ENCODE measurements around the gene ULK4. TPM values are rescaled to one million over a fixed set of nuclear protein-coding genes. Genes with fewer than 3 reads are reported as not detected.
A peak's percentile ranks its signal among the peaks of the same experiment; 100 is the strongest.

ULK4 gene
- total RNA-seq, 1 donor from 2014 or later = 3.7 TPM

DNA sequence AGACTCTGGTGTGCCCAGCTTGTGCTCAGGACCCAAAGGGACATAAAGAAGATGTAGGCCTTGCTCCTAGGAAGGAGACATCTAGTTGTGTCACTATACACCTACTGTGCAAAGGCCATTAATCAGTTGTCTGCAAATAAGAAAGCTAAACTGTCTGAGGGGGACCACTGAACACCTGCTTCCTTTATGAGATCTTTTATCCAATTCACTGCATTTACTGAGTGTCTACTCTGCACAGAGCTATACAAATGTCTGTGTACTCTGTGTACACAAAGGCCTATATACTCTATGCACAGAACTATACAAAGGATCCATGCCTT is 637.8 kb downstream of the ULK4 start:
- intact Hi-C loops (cut with DNase I) = no loop called here
- ATAC-seq (ENCODE audit: poor library complexity) (no peak), DNase-seq (no peak)

DNA sequence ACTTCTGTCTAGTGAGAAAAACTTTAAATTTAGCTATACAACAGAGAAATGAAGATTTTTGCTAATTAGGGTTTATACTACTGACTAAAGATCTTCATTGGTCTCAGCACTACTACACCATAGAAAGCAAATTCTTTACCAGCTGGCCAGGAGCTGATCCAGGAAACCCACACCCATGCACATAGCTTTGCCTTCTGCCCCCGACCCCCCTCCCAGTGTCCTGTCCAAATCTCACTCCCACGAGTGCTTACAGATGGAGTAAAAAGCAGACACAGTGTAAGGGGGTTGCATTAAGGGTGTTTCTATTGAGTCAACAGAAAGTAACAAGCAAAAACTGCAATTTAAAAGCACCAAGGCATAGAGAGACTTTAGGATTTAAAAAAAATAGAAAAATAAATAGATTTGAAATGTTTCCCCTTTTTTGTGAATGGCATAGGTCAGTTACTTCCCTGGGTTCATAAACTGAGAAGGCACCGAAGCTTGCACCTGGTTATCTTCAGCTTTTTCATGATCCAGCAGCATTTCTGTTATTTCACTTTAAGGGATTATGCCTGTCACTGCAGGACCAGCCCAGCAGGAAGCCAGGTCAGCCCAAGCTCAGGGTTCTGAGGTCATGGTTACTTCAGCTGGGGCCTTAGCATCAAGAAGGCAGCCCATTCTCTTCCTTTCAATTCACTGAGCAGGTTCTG is 638.3 kb downstream of the ULK4 start:
- ATAC-seq (ENCODE audit: poor library complexity) = no peak

DNA sequence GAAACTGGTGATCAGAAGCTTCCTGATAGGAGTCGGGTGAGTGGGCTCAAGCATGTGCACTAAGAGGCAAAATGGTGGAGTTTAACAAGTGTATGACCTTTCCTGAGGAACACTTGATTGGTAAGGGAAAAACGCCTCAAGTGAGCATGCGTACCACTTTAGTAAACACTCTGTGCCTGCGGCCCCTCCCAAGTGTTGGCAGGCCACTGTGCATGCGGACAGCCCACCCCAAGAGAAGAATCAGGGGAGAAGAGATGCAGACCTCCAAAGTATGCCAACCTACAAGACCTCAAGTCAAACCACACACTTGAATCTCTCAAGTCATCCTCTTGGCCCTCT is 640.3 kb downstream of the ULK4 start:
- intact Hi-C loops (cut with DNase I) = no loop called here

More for the DNA sequence above, 638.3 kb downstream of the ULK4 start:
- no peak for DNase-seq
- intact Hi-C loops (cut with DNase I) = no loop called here

DNA sequence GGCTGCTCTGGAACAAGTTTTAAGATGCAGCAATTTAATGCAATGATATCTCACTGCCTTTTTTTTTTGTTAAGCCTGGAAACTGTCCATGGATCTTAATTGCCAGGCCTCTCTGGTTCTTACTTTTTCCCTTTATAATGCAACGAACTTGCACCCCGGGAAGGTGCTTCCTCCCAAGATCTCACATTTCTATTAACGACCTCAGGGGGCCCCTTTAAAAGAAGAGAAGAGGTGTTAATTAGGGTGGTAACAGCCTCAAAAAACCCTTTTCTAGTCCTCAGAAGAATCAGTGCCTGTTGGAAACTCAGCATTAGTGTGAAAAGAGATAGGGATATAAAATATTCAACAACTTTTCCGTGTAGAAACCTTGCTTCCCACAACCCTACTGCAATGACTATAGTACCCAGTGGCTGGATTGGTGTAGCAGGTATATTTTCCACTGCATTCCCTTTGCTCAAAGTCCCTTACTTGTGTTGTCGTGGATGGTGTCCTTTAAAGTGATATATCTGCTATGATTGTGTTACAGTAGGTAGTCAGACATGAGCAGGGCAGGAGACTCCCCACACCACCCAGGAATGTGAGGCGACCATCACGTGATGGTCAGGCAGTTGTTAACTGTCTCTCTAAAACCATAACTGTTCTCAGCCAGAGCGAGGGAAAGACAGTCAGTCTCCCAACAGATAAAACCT is 640.8 kb downstream of the ULK4 start:
- ATAC-seq (ENCODE audit: poor library complexity) = no peak
- no peak for DNase-seq
- intact Hi-C loops (cut with DNase I) = no loop called here

More for the DNA sequence above, 640.3 kb downstream of the ULK4 start:
- DNase-seq (no peak), ATAC-seq (ENCODE audit: poor library complexity) (no peak)

DNA sequence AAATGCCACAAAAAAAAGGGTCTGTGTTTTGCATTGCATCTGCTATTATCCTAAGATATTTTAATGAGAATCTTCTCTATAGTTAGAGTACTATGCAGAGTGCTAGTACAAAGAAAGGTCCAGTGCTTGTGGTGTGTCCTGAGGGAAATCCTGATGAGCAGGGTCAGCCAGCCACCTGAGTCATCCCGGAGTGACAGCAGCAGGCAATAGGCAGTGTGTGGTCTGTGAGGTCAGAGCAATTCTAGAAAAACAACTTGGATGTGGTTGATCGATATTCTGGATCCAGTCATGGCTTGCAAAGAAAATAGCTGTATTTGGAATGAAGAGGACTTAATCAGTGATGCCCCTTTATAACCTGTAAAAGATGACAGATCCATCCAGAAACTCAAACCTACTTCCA is 643.4 kb downstream of the ULK4 start:
- intact Hi-C loops (cut with DNase I) = no loop called here

DNA sequence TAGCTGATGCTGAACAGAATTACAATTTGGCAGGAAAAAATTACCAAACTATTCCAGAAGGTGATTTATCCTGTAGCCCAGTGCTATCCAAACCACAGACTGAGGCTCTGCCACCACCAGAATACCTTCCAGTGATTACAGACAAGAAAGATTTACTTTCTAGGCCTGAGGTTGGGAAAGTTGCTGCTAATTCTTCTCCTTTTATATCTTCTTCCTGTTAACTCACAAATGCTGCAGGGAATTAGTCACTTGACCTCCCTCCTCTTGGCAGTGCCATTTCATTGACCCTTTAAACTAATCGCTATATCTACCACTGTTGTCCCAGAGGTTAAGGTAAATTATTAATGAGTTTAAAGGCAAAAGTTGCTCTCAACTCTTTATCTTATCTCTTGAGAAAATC is 644.2 kb downstream of the ULK4 start:
- DNase-seq = no peak
- no peak for ATAC-seq (ENCODE audit: poor library complexity)
- intact Hi-C loops (cut with DNase I) = no loop called here

More for the DNA sequence above, 643.4 kb downstream of the ULK4 start:
- no peak for ATAC-seq (ENCODE audit: poor library complexity)
- DNase-seq = no peak

DNA sequence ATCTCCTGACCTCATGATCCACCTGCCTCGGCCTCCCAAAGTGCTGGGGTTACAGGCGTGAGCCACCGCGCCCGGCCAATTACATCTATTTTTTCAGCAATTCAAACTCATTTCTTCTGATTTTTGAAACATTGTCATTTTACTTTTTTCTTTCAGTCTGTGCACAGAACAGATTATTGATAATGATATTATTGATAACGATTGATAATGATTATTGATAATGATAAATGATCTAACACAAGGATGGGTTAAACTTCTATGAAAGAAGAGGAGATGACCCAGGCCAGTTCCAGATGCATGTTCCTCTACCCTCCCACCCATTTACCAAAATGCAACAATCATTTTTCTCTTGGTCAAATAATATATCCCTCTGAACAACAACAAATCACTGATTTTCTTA is 644.6 kb downstream of the ULK4 start:
- ATAC-seq (ENCODE audit: poor library complexity) = no peak
- intact Hi-C loops (cut with DNase I) = no loop called here

DNA sequence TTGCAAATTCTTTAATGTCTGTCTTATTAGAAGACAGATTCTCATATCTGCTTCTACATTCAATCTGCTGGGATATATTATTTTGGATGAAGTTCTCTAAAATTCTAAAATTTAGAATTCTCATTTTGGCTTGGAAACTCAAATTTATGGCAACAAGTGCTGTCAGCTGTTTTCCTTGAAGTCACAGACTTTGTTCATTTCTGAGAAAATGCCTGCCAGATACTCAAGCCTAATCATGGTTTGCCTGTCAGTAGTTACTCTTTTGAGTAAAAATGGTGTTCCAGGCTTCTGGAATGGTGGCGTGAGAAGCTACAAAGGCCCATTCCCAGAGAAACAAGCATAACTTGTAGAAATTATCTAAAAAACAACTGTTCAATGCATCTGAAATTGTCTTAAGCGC is 646.8 kb downstream of the ULK4 start:
- intact Hi-C loops (cut with DNase I) = no loop called here
- DNase-seq (no peak), ATAC-seq (ENCODE audit: poor library complexity) (no peak)

More for the DNA sequence above, 644.6 kb downstream of the ULK4 start:
- DNase-seq = no peak

DNA sequence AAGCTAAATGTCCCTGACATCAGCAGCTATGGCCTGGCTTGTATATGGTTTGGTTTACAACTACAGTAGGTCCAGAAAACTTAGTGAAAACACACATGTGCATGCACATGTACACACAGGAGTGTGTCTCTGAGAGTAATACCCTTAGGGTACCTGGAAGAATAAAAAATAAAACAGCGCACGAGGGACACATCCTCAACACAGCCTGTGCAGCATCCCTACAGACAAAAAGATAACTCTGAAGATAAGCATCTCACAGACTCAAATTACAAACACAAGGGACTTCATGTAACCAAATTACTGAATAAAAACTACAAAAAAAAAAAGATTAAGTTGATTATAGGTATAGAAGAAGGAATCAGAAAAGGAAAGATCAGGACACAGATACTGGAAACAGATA is 653.8 kb downstream of the ULK4 start:
- ATAC-seq (ENCODE audit: poor library complexity) = no peak
- intact Hi-C loops (cut with DNase I) = no loop called here

DNA sequence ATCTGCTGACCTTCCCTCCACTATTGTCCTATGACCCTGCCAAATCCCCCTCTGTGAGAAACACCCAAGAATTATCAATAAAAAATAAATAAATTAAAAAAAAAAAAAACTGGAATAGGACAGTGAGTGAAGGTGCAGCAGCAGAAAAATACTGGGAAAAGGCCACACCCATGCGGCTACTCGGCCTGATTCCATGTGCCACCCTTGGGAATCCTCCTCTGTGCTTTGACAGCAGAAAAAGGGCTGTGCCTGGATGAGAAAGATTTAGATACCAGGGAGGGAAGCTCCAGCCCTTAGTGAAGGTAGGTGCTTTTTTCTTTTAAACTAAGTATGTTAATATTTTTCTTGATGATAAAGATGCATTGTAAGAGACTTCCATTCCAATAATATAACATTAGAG is 654.8 kb downstream of the ULK4 start:
- DNase-seq = peak; percentile 52

More for the DNA sequence above, 653.8 kb downstream of the ULK4 start:
- DNase-seq = no peak

DNA sequence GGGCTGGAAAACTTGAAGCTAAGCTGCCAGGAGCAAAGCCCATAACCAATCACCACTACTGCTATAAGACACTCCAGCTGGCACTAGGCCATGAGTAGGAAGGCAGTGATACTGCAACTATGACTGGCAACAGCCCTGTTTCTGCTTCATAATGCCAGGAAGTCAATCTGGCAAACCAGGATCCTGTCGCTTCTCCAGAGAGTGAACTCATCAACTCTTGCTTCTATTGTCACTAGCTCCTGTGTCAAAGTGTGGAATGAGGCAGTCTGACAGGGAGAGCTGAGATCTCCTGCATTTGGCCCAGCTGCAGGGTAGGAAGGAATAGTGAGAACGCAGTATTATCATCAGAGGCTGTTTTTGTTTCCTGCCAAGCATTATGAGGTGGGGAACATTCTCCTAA is 657.3 kb downstream of the ULK4 start:
- intact Hi-C loops (cut with DNase I) = no loop called here
- ATAC-seq (ENCODE audit: poor library complexity) = peak; percentile 84
- DNase-seq = no peak

More for the DNA sequence above, 654.8 kb downstream of the ULK4 start:
- intact Hi-C loops (cut with DNase I) = no loop called here
- no peak for ATAC-seq (ENCODE audit: poor library complexity)

DNA sequence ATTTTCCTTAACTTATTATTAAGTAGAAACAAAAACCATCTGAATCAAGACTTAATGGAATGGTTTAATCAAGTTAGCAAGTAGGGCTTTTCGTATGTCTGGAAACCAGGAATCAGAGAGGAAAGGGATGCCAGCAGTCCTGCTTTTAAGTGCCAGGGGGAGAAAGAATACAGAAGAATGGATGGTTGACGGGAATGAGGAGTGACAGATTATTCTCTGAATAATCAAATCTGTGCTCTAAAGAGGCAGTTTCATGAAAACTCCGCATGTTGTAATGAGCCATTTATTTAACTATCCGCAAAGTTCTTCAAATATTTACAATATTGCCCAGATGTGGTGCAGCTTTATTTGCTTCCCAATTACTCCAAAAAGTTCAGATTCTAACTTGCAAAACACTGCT is 659.6 kb downstream of the ULK4 start:
- DNase-seq (no peak), ATAC-seq (ENCODE audit: poor library complexity) (no peak)
- intact Hi-C loops (cut with DNase I) = no loop called here

DNA sequence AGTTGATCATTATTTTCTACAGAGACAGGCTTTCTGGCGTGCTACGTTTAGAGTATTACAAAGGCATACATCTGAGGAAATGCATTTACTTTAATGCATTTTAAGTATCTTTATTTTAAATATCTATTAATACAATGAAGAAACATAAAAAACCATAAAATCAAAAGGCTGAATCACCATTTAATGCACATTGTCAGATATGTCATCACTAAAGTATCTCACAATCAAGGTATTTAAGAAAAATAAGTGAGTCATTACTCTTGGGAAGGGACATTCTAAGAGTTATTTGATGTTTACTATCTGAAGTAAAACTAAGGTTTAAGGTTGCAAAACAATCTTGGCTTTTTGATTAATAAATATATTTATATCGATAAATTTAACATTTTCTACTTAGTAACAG is 660.4 kb downstream of the ULK4 start:
- ATAC-seq (ENCODE audit: poor library complexity) (no peak), DNase-seq (no peak)
- intact Hi-C loops (cut with DNase I) = no loop called here

DNA sequence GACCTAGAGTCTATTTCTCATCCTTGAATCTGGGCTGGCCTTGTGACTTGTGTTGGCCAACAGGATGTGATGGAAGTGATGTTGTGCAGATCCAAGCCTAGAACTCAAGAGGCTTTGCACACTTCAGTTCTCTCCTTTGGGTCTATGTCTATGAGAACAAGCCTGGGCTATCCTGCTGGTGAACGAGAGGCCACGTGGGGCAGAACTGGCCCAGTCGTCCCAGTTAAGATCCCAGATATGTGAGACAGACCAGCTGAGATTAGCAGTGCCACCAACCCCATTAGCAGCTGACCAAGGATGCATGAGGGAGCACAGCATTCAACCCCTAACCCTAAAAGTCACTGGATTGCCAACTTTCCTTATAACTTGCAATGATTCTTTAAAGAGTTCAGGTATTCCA is 662.9 kb downstream of the ULK4 start:
- intact Hi-C loops (cut with DNase I) = no loop called here
- ATAC-seq (ENCODE audit: poor library complexity) (no peak), DNase-seq (no peak)

DNA sequence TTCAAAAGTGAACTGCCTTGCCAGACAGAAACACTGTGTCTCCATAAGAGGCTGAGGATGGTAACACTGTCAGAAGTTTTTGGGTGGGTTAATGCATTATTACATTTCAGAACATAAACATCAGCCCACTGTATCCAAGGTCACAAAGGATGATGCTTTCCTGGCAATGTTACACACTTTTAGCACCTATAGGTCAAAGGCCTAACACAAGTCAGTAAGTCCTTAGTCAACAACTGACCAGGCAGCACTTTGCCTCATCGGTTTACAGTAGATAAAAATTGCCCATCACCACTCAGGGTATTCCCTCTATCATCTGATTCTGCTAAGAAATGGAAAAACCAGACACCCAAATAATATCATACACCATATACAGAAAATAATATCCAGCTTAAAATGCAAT is 664.2 kb downstream of the ULK4 start:
- intact Hi-C loops (cut with DNase I) = no loop called here
- no peak for ATAC-seq (ENCODE audit: poor library complexity)
- DNase-seq = no peak

DNA sequence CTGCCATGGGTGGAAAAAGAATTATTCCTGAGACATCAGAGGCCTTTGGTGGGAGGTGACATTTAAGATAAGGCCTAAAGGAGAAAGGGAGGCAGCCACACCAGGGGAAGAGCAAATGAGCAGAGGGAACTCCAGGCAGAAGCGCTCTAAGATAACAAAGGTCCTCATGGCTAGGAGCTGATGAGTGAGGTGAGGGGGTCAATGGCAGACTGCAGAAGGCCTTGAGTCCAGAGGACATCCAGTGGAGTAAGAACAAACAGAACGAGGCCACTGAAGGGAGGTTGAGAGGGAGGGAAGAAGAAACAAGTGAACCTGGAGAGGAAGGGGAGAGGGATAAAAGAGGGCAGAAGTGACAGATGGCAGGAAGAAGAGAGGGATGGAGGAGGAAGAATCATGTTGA is 665.3 kb downstream of the ULK4 start:
- intact Hi-C loops (cut with DNase I) = no loop called here
- ATAC-seq (ENCODE audit: poor library complexity) (no peak), DNase-seq (no peak)

DNA sequence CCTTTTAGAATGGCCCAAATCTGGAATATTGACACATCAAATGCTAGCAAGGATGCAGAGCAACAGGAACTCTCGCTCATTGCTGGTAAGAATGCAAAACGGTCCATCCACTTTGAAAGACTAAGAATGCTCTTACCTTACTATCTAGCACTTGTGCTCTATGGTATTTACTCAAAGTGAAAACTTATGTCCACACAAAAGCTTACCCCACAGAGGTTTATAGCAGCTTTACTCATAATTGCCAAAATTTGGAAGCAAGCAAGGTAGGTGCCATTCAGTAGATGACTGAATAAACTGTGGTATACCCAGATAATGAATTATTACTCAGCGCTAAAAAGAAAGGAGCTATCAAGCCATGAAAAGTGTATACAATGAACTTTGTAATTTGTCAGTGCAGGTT is 666.2 kb downstream of the ULK4 start:
- no peak for DNase-seq
- no peak for ATAC-seq (ENCODE audit: poor library complexity)
- intact Hi-C loops (cut with DNase I) = no loop called here

DNA sequence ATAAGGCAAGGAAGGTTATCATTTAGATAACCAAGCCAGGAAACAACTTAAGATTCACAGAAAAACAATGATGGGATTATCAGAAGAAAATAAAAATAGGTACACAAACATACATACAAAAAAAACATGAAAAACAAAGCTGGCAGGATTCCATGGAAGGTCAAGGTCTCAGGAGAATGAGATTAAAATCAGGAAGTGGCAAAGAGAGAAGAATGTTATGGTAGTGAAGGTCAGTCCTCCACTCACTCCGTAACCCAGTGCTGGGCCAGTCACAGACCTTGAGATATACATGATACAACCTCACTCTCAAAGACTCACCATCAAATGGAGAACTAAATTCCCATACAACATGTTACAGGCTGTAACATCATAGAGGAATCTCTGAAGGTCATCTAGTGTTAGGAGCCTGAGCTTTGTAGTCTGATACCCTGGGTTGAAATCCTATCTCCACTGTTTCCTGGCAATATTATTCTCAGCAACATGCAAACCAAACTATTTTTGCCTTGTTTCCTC is 668.7 kb downstream of the ULK4 start:
- ATAC-seq (ENCODE audit: poor library complexity) = no peak
- intact Hi-C loops (cut with DNase I) = no loop called here
- no peak for DNase-seq

DNA sequence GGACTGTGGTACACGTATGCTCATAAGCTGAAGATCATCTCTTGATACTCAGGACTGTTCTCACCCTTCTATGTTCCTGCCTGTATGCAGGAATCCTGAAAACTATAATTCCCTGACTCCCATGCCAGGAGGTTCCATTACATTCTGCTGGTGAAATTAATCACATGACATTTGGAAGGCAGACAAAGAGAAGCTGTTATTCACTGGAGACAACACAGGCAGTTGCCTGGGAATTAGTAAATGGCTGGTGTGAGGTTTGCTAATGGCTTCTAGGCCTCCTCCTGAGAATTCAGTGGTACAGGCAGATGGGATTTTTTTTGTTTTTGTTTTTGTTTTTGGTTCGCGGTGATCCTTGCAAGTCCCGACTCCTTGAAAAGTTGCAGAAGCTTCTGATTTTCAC is 671.2 kb downstream of the ULK4 start:
- intact Hi-C loops (cut with DNase I) = no loop called here
- DNase-seq (no peak), ATAC-seq (ENCODE audit: poor library complexity) (no peak)

DNA sequence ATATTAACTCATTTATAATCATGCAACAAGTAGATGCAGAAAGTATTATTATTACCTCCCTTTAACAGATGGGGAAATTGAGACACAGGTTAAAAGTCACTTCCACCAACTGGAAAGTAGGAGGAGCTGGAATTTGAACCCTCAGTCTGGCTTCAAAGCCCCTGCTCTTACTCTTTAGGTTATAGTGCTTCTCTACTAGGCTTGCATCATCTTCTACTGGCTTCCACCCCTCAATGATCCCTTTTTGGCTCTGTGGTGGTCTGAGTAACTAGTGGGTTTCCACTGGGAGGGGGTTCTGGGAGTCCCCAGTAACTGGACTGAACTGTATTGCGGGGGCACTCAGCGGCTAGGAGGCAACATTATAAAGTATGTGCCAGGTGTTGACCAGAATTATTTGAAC is 671.6 kb downstream of the ULK4 start:
- intact Hi-C loops (cut with DNase I) = no loop called here

DNA sequence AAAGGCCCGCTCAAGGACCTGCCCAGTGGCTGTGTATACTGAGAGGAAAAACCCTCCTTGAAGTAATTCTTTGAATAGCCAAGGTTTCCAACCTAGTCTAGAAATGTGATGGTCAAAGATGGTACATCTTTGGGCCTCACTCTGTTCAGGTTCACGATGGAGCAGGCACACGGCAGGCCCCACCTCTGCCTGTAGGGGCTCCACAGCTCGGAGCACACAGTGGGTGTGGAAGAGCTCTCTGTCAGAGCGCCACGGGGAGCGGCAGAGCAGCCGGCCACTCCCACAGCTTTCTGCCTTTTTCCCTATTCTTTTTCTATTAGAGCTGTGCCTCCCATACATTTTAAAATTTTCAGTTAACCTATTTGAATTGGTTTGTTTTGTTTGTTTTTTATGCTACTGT is 673.1 kb downstream of the ULK4 start:
- intact Hi-C loops (cut with DNase I) = no loop called here
- DNase-seq (no peak), ATAC-seq (ENCODE audit: poor library complexity) (no peak)

More for the DNA sequence above, 671.6 kb downstream of the ULK4 start:
- ATAC-seq (ENCODE audit: poor library complexity) (no peak), DNase-seq (no peak)

Measured in Right ventricle myocardium superior (tissue), 1 donor.